ENCODE measurements around the gene POLE2. TPM values are rescaled to one million over a fixed set of nuclear protein-coding genes. Genes with fewer than 3 reads are reported as not detected.
A peak's percentile ranks its signal among the peaks of the same experiment; 100 is the strongest.

POLE2 gene
- total RNA-seq, 1 experiment from 2014 or later: 17.4 TPM

DNA sequence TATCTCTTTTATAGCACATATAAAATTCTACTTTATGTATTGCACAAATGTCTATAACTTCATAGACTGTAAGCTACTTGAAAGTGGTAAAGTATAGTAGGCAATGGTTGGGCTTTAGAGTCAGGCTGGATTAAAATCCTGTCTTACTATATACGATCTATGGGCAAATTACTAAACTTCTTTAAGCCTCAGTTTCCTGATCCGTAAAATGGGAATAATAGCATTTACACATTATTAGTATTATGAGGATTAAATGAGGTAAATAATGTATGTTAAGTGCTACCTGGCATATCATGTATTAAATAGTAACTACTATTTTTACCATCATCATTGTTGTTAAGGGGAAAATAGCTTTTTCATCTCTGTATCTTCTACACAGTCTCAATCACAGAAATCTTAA, 14.4 kb downstream of the POLE2 start:
- in situ Hi-C loops (cut with HindIII; ENCODE audit: low pct_unique_long_range_greater_than_20kb, low sequenced_read_pairs): no loop called here

DNA sequence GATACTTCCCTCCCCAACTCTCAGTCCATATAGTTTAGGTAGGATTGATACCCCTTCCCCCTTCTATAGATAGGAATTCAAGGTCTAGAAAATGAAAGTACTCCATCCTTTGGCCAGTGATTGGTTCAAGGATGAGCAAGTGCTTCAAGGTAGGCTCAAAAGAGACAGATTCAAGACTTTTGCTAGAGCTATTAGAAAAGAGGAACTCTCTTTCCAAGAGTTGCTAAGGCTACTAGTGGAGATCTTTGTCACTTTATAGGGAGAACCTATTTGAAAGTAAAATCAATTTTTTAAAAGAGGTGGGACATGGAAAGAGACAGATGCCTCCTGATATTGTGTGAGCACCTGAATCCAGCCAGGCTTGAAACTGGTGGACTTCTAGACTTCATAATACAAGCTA, 17.5 kb downstream of the POLE2 start:
- intact Hi-C loops (cut with micrococcal nuclease; ENCODE audit: unreplicated experiment) (no loop called here), in situ Hi-C loops (cut with HindIII; ENCODE audit: low pct_unique_long_range_greater_than_20kb, low sequenced_read_pairs) (no loop called here)
- no peak overlapping the region for H3K4me3 ChIP-seq (ENCODE audit: low read depth in 2 of 2, low read length in 2 of 2)
- TF ChIP-seq, protein P1, sequence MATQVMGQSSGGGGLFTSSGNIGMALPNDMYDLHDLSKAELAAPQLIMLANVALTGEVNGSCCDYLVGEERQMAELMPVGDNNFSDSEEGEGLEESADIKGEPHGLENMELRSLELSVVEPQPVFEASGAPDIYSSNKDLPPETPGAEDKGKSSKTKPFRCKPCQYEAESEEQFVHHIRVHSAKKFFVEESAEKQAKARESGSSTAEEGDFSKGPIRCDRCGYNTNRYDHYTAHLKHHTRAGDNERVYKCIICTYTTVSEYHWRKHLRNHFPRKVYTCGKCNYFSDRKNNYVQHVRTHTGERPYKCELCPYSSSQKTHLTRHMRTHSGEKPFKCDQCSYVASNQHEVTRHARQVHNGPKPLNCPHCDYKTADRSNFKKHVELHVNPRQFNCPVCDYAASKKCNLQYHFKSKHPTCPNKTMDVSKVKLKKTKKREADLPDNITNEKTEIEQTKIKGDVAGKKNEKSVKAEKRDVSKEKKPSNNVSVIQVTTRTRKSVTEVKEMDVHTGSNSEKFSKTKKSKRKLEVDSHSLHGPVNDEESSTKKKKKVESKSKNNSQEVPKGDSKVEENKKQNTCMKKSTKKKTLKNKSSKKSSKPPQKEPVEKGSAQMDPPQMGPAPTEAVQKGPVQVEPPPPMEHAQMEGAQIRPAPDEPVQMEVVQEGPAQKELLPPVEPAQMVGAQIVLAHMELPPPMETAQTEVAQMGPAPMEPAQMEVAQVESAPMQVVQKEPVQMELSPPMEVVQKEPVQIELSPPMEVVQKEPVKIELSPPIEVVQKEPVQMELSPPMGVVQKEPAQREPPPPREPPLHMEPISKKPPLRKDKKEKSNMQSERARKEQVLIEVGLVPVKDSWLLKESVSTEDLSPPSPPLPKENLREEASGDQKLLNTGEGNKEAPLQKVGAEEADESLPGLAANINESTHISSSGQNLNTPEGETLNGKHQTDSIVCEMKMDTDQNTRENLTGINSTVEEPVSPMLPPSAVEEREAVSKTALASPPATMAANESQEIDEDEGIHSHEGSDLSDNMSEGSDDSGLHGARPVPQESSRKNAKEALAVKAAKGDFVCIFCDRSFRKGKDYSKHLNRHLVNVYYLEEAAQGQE (IDR thresholded peaks at IDR 0.05; ENCODE audit: insufficient read depth in 1 of 2, low read depth in 2 of 2, low read length in 1 of 2): no peak
- TF ChIP-seq TCF7L2 (IDR thresholded peaks at IDR 0.05; ENCODE audit: low read depth, low read length): no peak
- no peak for TF ChIP-seq POLR2AphosphoS5 (IDR thresholded peaks at IDR 0.05; ENCODE audit: low read depth, low read length)
- TF ChIP-seq SIN3A (IDR thresholded peaks at IDR 0.05; ENCODE audit: borderline replicate concordance, insufficient read depth, low read depth, low read length): no peak
- TF ChIP-seq, protein P2, sequence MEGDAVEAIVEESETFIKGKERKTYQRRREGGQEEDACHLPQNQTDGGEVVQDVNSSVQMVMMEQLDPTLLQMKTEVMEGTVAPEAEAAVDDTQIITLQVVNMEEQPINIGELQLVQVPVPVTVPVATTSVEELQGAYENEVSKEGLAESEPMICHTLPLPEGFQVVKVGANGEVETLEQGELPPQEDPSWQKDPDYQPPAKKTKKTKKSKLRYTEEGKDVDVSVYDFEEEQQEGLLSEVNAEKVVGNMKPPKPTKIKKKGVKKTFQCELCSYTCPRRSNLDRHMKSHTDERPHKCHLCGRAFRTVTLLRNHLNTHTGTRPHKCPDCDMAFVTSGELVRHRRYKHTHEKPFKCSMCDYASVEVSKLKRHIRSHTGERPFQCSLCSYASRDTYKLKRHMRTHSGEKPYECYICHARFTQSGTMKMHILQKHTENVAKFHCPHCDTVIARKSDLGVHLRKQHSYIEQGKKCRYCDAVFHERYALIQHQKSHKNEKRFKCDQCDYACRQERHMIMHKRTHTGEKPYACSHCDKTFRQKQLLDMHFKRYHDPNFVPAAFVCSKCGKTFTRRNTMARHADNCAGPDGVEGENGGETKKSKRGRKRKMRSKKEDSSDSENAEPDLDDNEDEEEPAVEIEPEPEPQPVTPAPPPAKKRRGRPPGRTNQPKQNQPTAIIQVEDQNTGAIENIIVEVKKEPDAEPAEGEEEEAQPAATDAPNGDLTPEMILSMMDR (IDR thresholded peaks at IDR 0.05): no peak
- POLR2A ChIA-PET: no interaction called here
- H3K36me3 ChIP-seq (ENCODE audit: control insufficient read depth, insufficient read depth, low read length): no peaks in the 10 kb centered on the region; the same call in 1 of the 2 replicates
- DNase-seq (ENCODE audit: low read depth, low spot score): no peak
- no peak overlapping the region for H3K27ac ChIP-seq (ENCODE audit: low read length)
- no TSS peak for BruUV-seq (replicated peaks)
- H3K27me3 ChIP-seq (ENCODE audit: control insufficient read depth, insufficient read depth, low read length): no peaks in the 10 kb centered on the region
- no peaks in the 10 kb centered on the region for H3K9me3 ChIP-seq (ENCODE audit: control insufficient read depth, insufficient read depth, low read depth, low read length)
- H3K4me1 ChIP-seq (ENCODE audit: control insufficient read depth, insufficient read depth, low read length): no peaks in the 10 kb centered on the region
- CTCF ChIA-PET: no interaction called here
- ATAC-seq: no peak

More for the DNA sequence above, 14.4 kb downstream of the POLE2 start:
- Histone ChIP-seq H3K36me3 (ENCODE audit: control insufficient read depth, insufficient read depth, low read length) (no peaks in the 10 kb centered on the region; the same call in 1 of the 2 replicates), H3K27ac (ENCODE audit: low read length) (no peak overlapping the region), H3K4me1 (ENCODE audit: control insufficient read depth, insufficient read depth, low read length) (no peaks in the 10 kb centered on the region), H3K9me3 (ENCODE audit: control insufficient read depth, insufficient read depth, low read depth, low read length) (no peaks in the 10 kb centered on the region), H3K4me3 (ENCODE audit: low read depth in 2 of 2, low read length in 2 of 2) (no peak overlapping the region), H3K27me3 (ENCODE audit: control insufficient read depth, insufficient read depth, low read length) (no peaks in the 10 kb centered on the region)
- POLR2A ChIA-PET: no interaction called here
- TF ChIP-seq SIN3A (IDR thresholded peaks at IDR 0.05; ENCODE audit: borderline replicate concordance, insufficient read depth, low read depth, low read length) (no peak), POLR2AphosphoS5 (IDR thresholded peaks at IDR 0.05; ENCODE audit: low read depth, low read length) (no peak), TCF7L2 (IDR thresholded peaks at IDR 0.05; ENCODE audit: low read depth, low read length) (no peak)
- TF ChIP-seq, protein P1 (IDR thresholded peaks at IDR 0.05; ENCODE audit: insufficient read depth in 1 of 2, low read depth in 2 of 2, low read length in 1 of 2): no peak
- TF ChIP-seq, protein P2 (IDR thresholded peaks at IDR 0.05): no peak
- DNase-seq (ENCODE audit: low read depth, low spot score) (no peak), ATAC-seq (no peak)
- CTCF ChIA-PET: no interaction called here
- BruUV-seq (replicated peaks): TSS peak; percentile 50
- intact Hi-C loops (cut with micrococcal nuclease; ENCODE audit: unreplicated experiment): no loop called here

All from Panc1 (cell line).